MM.1S (cell line): ENCODE measurements around the gene TPK1.

Experiments
- EZH2 ChIP-seq: fragments of 300-600 bp; sonication (generic); optimal IDR thresholded peaks from 2 replicates; pipeline ENCODE3; 2017; ENCODE audit warnings: low read depth, mild to moderate bottlenecking, antibody characterized with exemption, low read length, mixed read lengths
- EZH2phosphoT487 ChIP-seq: fragments of 300-600 bp; sonication (generic); IDR thresholded peaks from 2 replicates; pipeline ENCODE4 v1.6.1; 2018; ENCODE audit warnings: antibody characterized with exemption, low read length
- TF ChIP-seq, protein P1 (sequence below): fragments of 300-600 bp; sonication (generic); IDR thresholded peaks from 2 replicates; pipeline ENCODE4 v1.5.1; 2016; ENCODE audit warnings: antibody characterized with exemption, low read length, mixed read lengths

DNA sequence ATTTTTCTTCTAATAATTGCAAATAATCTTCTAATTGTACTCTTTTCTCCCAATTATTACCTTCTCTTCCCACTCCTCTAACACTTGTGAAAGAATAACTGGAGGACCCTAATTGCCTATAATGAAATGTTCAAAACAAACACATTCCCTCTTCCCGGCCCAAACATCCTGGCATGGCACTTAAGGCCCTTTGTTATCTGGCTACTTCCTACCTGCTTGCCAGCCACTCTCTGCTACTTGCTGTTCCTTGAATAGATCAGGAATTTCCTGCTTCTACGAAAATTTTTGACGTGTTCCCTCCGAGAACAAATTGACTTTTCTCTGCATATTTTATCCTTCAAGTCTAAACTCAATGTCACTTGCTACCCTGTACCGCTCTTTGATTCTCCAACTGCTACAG, 376.2 kb downstream of the TPK1 start:
- TF ChIP-seq, protein P1, sequence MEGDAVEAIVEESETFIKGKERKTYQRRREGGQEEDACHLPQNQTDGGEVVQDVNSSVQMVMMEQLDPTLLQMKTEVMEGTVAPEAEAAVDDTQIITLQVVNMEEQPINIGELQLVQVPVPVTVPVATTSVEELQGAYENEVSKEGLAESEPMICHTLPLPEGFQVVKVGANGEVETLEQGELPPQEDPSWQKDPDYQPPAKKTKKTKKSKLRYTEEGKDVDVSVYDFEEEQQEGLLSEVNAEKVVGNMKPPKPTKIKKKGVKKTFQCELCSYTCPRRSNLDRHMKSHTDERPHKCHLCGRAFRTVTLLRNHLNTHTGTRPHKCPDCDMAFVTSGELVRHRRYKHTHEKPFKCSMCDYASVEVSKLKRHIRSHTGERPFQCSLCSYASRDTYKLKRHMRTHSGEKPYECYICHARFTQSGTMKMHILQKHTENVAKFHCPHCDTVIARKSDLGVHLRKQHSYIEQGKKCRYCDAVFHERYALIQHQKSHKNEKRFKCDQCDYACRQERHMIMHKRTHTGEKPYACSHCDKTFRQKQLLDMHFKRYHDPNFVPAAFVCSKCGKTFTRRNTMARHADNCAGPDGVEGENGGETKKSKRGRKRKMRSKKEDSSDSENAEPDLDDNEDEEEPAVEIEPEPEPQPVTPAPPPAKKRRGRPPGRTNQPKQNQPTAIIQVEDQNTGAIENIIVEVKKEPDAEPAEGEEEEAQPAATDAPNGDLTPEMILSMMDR = no peak
- TF ChIP-seq EZH2 (no peak), EZH2phosphoT487 (no peak)
